GM23338 (cell line): ENCODE results near the gene IFI27. TPM values are rescaled to one million over a fixed set of nuclear protein-coding genes. Genes with fewer than 3 reads are reported as not detected.

Source experiments
- ATAC-seq: fragments of 200-7000 bp; cut with Tn5 transposase; 3 replicates; pipeline ENCODE4 v1.9.1; 2020
- DNase-seq: peaks from one replicate; pipeline ENCODE4 v3.0.0-alpha.2; 2015; ENCODE audit warnings: low spot score
- H2AFZ ChIP-seq: fragments of 200-600 bp; sonication (generic); 2 replicates; pipeline ENCODE4 v1.8.0; 2016; ENCODE audit warnings: antibody characterized with exemption, mild to moderate bottlenecking, moderate library complexity
- H3F3A ChIP-seq: fragments of 200-600 bp; sonication (generic); replicated peaks from 2 replicates; pipeline ENCODE4 v1.8.0; 2017; ENCODE audit warnings: antibody characterized with exemption, mixed run types, low read depth
- H3K27ac ChIP-seq: fragments of 200-600 bp; sonication (generic); 2 replicates; pipeline ENCODE4 v1.6.1; 2016; ENCODE audit warnings: low read depth
- H3K27me3 ChIP-seq: fragments of 200-600 bp; sonication (generic); 2 replicates; pipeline ENCODE4 v1.8.0; 2016; ENCODE audit warnings: mild to moderate bottlenecking, mixed run types, moderate library complexity; ENCODE audit not compliant: insufficient read depth
- H3K36me3 ChIP-seq: fragments of 200-600 bp; sonication (generic); 2 replicates; pipeline ENCODE4 v1.8.0; 2016; ENCODE audit warnings: mild to moderate bottlenecking; ENCODE audit not compliant: insufficient read depth
- H3K4me1 ChIP-seq: fragments of 200-600 bp; sonication (generic); 2 replicates; pipeline ENCODE4 v1.8.0; 2016; ENCODE audit warnings: mild to moderate bottlenecking, moderate library complexity; ENCODE audit not compliant: insufficient read depth
- H3K4me2 ChIP-seq: fragments of 200-600 bp; sonication (generic); 2 replicates; pipeline ENCODE4 v1.7.1; 2017; ENCODE audit warnings: mixed run types
- H3K4me3 ChIP-seq: fragments of 200-600 bp; sonication (generic); 2 replicates; pipeline ENCODE4 v1.6.1; 2016; ENCODE audit warnings: mixed run types
- H3K79me2 ChIP-seq: fragments of 200-600 bp; sonication (generic); replicated peaks from 2 replicates; pipeline ENCODE4 v1.8.0; 2017; ENCODE audit warnings: mild to moderate bottlenecking; ENCODE audit not compliant: insufficient read depth
- H3K9me2 ChIP-seq: fragments of 200-600 bp; sonication (generic); 2 replicates; pipeline ENCODE4 v1.8.0; 2017; ENCODE audit not compliant: insufficient read depth
- H4K20me1 ChIP-seq: fragments of 200-600 bp; sonication (generic); replicated peaks from 2 replicates; pipeline ENCODE4 v1.8.0; 2017; ENCODE audit warnings: mild to moderate bottlenecking; ENCODE audit not compliant: insufficient read depth
- H3K27ac Mint-ChIP-seq: 2 replicates; pipeline ENCODE4 v1.8.0; 2020; ENCODE audit warnings: inconsistent platforms, mild to moderate bottlenecking, moderate library complexity, mixed read lengths
- H3K27me3 Mint-ChIP-seq: 3 replicates; pipeline ENCODE4 v1.8.0; 2022; ENCODE audit warnings: low read depth, mild to moderate bottlenecking, moderate library complexity, mixed read lengths, inconsistent platforms; ENCODE audit not compliant: insufficient read depth, poor library complexity
- H3K36me3 Mint-ChIP-seq: 3 replicates; pipeline ENCODE4 v1.8.0; 2021; ENCODE audit warnings: low read depth, mild to moderate bottlenecking, inconsistent platforms, moderate library complexity, mixed read lengths
- H3K4me1 Mint-ChIP-seq: 3 replicates; pipeline ENCODE4 v1.8.0; 2020; ENCODE audit warnings: mild to moderate bottlenecking, inconsistent platforms, mixed read lengths
- H3K4me3 Mint-ChIP-seq: 3 replicates; pipeline ENCODE4 v1.8.0; 2021; ENCODE audit warnings: moderate library complexity, mild to moderate bottlenecking, inconsistent platforms, mixed read lengths
- H3K9me3 Mint-ChIP-seq: 3 replicates; pipeline ENCODE4 v1.8.0; 2020; ENCODE audit warnings: moderate library complexity, mild to moderate bottlenecking, inconsistent platforms, mixed read lengths
- CREB1 ChIP-seq: fragments of 250-450 bp; sonication (Bioruptor Pico); IDR thresholded peaks from 2 replicates; pipeline ENCODE4 v1.5.0; 2020; ENCODE audit warnings: low read depth, mild to moderate bottlenecking, moderate library complexity
- EZH2 ChIP-seq: fragments of 200-600 bp; sonication (generic); IDR thresholded peaks from one replicate; pipeline ENCODE4 v1.8.0; 2017; ENCODE audit warnings: antibody characterized with exemption, mild to moderate bottlenecking, low read depth; ENCODE audit not compliant: unreplicated experiment
- EZH2phosphoT487 ChIP-seq: fragments of 200-600 bp; sonication (generic); IDR thresholded peaks from one replicate; pipeline ENCODE4 v1.8.1; 2018; ENCODE audit warnings: antibody characterized with exemption; ENCODE audit not compliant: unreplicated experiment
- JUNB ChIP-seq: IDR thresholded peaks from one replicate; pipeline ENCODE4 v1.6.1; 2016; ENCODE audit warnings: antibody characterized with exemption; ENCODE audit not compliant: unreplicated experiment
- NANOG ChIP-seq: IDR thresholded peaks from 2 replicates; pipeline ENCODE4 v1.6.1; 2016; ENCODE audit warnings: antibody characterized with exemption, borderline replicate concordance
- POLR2AphosphoS5 ChIP-seq: IDR thresholded peaks from 2 replicates; pipeline ENCODE4 v1.6.1; 2016; ENCODE audit warnings: antibody characterized with exemption, low read depth
- STAT1 ChIP-seq: IDR thresholded peaks from one replicate; pipeline ENCODE4 v1.6.1; 2016; ENCODE audit warnings: antibody characterized with exemption; ENCODE audit not compliant: unreplicated experiment
- ZNF114 ChIP-seq: fragments of 250-450 bp; sonication (Bioruptor Pico); IDR thresholded peaks from 2 replicates; pipeline ENCODE4 v1.5.0; 2020; ENCODE audit warnings: mild to moderate bottlenecking, moderate library complexity
- ZNF331 ChIP-seq: fragments of 250-450 bp; sonication (Bioruptor Pico); IDR thresholded peaks from 2 replicates; pipeline ENCODE4 v1.5.0; 2020; ENCODE audit warnings: low read depth, mild to moderate bottlenecking, moderate library complexity
- polyA plus RNA-seq: library from polyadenylated mRNA; unstranded; fragments of >200 nt; fragmentation: Nextera tagmentation; extraction: Ambion mirVana; gene quantifications from 2 replicates; pipeline ENCODE4 v1.2.1, GENCODE V29; 2016
- total RNA-seq: library from RNA; depleted of rRNA; stranded (reverse); fragments of >200 nt; shearing (Covaris generic); gene quantifications from 2 replicates; pipeline ENCODE4 v1.2.3, GENCODE V29; 2014
- TF ChIP-seq, protein P1 (sequence below): IDR thresholded peaks from 2 replicates; pipeline ENCODE4 v1.6.1; 2016; ENCODE audit warnings: antibody characterized with exemption
- TF ChIP-seq, protein P2 (sequence below): IDR thresholded peaks from one replicate; pipeline ENCODE4 v1.6.1; 2018; ENCODE audit warnings: antibody characterized with exemption; ENCODE audit not compliant: unreplicated experiment
- TF ChIP-seq, protein P3 (sequence below): fragments of 250-450 bp; sonication (Bioruptor Pico); IDR thresholded peaks from 2 replicates; pipeline ENCODE4 v1.5.0; 2020; ENCODE audit warnings: mild to moderate bottlenecking, moderate library complexity
- TF ChIP-seq, protein P4 (sequence below), 2 experiments: fragments of 200-600 bp in 1 of 2; sonication (generic) in 1 of 2; conservative IDR thresholded peaks; 2 replicates each; pipeline versions ENCODE4 v1.5.1 to v1.6.1; 2016 to 2017; ENCODE audit warnings: antibody characterized with exemption in 2 of 2, low read depth in 2 of 2, mild to moderate bottlenecking in 2 of 2, moderate library complexity in 1 of 2

Gene IFI27
- total and polyA plus RNA-seq, 2 experiments from 2014 or later, result 0.49 to 1.2 TPM

DNA sequence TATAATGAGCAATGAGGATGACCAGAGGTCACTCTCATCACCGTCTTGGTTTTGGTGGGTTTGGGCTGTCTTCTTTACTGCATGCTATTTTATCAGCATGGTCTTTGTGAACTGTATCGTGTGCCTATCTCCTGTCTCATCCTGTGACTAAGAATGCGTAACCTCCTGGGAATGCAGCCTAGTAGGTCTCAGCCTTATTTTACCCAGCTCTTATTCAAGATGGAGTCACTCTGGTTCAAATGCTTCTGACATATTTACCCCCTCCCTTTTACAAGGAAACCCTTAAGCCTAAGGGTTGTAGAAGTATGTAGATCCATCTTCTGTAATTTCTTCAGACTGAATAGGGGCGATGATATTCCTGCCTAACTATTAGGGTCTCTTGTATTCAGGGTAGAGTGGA is 21.1 kb upstream of the IFI27 start:
- Mint-ChIP-seq H3K36me3 (no peaks in the 10 kb centered on the region), H3K27me3 (no peaks in the 10 kb centered on the region), H3K27ac (no peak overlapping the region), H3K9me3 (no peaks in the 10 kb centered on the region; the same call in 2 of the 3 replicates), H3K4me3 (no peak overlapping the region), H3K4me1 (no peaks in the 10 kb centered on the region; the same call in 2 of the 3 replicates)
- Histone ChIP-seq H3K79me2 (no peaks in the 10 kb centered on the region), H3K4me1 (no peaks in the 10 kb centered on the region), H3K4me3 (no peak overlapping the region), H3K4me2 (no peak overlapping the region), H3K27ac (no peak overlapping the region), H3K27me3 (no peaks in the 10 kb centered on the region), H3F3A (no peaks in the 10 kb centered on the region), H2AFZ (no peak overlapping the region), H3K9me2 (no peaks in the 10 kb centered on the region), H4K20me1 (no peaks in the 10 kb centered on the region), H3K36me3 (no peaks in the 10 kb centered on the region)
- ATAC-seq, result no peak
- no peak for TF ChIP-seq STAT1
- TF ChIP-seq, protein P1, sequence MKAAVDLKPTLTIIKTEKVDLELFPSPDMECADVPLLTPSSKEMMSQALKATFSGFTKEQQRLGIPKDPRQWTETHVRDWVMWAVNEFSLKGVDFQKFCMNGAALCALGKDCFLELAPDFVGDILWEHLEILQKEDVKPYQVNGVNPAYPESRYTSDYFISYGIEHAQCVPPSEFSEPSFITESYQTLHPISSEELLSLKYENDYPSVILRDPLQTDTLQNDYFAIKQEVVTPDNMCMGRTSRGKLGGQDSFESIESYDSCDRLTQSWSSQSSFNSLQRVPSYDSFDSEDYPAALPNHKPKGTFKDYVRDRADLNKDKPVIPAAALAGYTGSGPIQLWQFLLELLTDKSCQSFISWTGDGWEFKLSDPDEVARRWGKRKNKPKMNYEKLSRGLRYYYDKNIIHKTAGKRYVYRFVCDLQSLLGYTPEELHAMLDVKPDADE, result no peak
- TF ChIP-seq EZH2phosphoT487, result no peak
- TF ChIP-seq, protein P2, sequence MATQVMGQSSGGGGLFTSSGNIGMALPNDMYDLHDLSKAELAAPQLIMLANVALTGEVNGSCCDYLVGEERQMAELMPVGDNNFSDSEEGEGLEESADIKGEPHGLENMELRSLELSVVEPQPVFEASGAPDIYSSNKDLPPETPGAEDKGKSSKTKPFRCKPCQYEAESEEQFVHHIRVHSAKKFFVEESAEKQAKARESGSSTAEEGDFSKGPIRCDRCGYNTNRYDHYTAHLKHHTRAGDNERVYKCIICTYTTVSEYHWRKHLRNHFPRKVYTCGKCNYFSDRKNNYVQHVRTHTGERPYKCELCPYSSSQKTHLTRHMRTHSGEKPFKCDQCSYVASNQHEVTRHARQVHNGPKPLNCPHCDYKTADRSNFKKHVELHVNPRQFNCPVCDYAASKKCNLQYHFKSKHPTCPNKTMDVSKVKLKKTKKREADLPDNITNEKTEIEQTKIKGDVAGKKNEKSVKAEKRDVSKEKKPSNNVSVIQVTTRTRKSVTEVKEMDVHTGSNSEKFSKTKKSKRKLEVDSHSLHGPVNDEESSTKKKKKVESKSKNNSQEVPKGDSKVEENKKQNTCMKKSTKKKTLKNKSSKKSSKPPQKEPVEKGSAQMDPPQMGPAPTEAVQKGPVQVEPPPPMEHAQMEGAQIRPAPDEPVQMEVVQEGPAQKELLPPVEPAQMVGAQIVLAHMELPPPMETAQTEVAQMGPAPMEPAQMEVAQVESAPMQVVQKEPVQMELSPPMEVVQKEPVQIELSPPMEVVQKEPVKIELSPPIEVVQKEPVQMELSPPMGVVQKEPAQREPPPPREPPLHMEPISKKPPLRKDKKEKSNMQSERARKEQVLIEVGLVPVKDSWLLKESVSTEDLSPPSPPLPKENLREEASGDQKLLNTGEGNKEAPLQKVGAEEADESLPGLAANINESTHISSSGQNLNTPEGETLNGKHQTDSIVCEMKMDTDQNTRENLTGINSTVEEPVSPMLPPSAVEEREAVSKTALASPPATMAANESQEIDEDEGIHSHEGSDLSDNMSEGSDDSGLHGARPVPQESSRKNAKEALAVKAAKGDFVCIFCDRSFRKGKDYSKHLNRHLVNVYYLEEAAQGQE, result no peak
- TF ChIP-seq, protein P3, sequence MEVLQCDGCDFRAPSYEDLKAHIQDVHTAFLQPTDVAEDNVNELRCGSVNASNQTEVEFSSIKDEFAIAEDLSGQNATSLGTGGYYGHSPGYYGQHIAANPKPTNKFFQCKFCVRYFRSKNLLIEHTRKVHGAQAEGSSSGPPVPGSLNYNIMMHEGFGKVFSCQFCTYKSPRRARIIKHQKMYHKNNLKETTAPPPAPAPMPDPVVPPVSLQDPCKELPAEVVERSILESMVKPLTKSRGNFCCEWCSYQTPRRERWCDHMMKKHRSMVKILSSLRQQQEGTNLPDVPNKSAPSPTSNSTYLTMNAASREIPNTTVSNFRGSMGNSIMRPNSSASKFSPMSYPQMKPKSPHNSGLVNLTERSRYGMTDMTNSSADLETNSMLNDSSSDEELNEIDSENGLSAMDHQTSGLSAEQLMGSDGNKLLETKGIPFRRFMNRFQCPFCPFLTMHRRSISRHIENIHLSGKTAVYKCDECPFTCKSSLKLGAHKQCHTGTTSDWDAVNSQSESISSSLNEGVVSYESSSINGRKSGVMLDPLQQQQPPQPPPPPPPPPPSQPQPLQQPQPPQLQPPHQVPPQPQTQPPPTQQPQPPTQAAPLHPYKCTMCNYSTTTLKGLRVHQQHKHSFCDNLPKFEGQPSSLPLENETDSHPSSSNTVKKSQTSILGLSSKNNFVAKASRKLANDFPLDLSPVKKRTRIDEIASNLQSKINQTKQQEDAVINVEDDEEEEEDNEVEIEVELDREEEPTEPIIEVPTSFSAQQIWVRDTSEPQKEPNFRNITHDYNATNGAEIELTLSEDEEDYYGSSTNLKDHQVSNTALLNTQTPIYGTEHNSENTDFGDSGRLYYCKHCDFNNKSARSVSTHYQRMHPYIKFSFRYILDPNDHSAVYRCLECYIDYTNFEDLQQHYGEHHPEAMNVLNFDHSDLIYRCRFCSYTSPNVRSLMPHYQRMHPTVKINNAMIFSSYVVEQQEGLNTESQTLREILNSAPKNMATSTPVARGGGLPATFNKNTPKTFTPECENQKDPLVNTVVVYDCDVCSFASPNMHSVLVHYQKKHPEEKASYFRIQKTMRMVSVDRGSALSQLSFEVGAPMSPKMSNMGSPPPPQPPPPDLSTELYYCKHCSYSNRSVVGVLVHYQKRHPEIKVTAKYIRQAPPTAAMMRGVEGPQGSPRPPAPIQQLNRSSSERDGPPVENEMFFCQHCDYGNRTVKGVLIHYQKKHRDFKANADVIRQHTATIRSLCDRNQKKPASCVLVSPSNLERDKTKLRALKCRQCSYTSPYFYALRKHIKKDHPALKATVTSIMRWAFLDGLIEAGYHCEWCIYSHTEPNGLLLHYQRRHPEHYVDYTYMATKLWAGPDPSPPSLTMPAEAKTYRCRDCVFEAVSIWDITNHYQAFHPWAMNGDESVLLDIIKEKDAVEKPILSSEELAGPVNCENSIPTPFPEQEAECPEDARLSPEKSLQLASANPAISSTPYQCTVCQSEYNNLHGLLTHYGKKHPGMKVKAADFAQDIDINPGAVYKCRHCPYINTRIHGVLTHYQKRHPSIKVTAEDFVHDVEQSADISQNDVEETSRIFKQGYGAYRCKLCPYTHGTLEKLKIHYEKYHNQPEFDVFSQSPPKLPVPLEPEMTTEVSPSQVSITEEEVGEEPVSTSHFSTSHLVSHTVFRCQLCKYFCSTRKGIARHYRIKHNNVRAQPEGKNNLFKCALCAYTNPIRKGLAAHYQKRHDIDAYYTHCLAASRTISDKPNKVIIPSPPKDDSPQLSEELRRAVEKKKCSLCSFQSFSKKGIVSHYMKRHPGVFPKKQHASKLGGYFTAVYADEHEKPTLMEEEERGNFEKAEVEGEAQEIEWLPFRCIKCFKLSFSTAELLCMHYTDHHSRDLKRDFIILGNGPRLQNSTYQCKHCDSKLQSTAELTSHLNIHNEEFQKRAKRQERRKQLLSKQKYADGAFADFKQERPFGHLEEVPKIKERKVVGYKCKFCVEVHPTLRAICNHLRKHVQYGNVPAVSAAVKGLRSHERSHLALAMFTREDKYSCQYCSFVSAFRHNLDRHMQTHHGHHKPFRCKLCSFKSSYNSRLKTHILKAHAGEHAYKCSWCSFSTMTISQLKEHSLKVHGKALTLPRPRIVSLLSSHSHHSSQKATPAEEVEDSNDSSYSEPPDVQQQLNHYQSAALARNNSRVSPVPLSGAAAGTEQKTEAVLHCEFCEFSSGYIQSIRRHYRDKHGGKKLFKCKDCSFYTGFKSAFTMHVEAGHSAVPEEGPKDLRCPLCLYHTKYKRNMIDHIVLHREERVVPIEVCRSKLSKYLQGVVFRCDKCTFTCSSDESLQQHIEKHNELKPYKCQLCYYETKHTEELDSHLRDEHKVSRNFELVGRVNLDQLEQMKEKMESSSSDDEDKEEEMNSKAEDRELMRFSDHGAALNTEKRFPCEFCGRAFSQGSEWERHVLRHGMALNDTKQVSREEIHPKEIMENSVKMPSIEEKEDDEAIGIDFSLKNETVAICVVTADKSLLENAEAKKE (CRISPR knock-in tag), result no peak
- no peak for TF ChIP-seq CREB1 (CRISPR knock-in tag)
- TF ChIP-seq ZNF331, result no peak
- no peak for TF ChIP-seq POLR2AphosphoS5
- no peak for TF ChIP-seq JUNB
- no peak for TF ChIP-seq EZH2
- TF ChIP-seq NANOG, result no peak
- no peak for TF ChIP-seq ZNF114 (CRISPR knock-in tag)
- TF ChIP-seq, protein P4, sequence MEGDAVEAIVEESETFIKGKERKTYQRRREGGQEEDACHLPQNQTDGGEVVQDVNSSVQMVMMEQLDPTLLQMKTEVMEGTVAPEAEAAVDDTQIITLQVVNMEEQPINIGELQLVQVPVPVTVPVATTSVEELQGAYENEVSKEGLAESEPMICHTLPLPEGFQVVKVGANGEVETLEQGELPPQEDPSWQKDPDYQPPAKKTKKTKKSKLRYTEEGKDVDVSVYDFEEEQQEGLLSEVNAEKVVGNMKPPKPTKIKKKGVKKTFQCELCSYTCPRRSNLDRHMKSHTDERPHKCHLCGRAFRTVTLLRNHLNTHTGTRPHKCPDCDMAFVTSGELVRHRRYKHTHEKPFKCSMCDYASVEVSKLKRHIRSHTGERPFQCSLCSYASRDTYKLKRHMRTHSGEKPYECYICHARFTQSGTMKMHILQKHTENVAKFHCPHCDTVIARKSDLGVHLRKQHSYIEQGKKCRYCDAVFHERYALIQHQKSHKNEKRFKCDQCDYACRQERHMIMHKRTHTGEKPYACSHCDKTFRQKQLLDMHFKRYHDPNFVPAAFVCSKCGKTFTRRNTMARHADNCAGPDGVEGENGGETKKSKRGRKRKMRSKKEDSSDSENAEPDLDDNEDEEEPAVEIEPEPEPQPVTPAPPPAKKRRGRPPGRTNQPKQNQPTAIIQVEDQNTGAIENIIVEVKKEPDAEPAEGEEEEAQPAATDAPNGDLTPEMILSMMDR (conservative IDR thresholded peaks at IDR 0.05; ENCODE audit: low read depth in 2 of 2), result no peak
- DNase-seq, result no peak
